H1 (cell line): ENCODE results near the gene IL36B. TPM values are rescaled to one million over a fixed set of nuclear protein-coding genes. Genes with fewer than 3 reads are reported as not detected.

Experiments used
- CTCF ChIA-PET: fragments of 300-600 bp; sonication (Branson Sonifier 250); formaldehyde crosslinking; loops from one replicate; lab custom pipeline; 2021; ENCODE audit not compliant: partially characterized antibody; lab: Charles Lee
- POLR2A ChIA-PET: fragments of 300-600 bp; sonication (Branson Sonifier 250); formaldehyde crosslinking; loops from one replicate; lab custom pipeline; 2021; ENCODE audit warnings: inconsistent platforms; ENCODE audit not compliant: partially characterized antibody; lab: Charles Lee
- DNase-seq, 2 experiments: peaks; one replicate each; pipeline versions ENCODE4 v3.0.0 to v3.0.0-alpha.2; 2010 to 2022; ENCODE audit warnings: low spot score in 2 of 2, low read depth in 1 of 2, mixed read lengths in 1 of 2
- FAIRE-seq: peaks from 2 replicates; lab custom pipeline; 2011; peaks lifted over from hg19 to GRCh38; lab: Jason Lieb, UNC
- H2AFZ ChIP-seq: 2 replicates; pipeline ENCODE4 v1.8.1; 2012; ENCODE audit warnings: low read length, inconsistent platforms
- H2AK5ac ChIP-seq: 2 replicates; pipeline ENCODE4 v1.6.1; 2013; ENCODE audit warnings: low read depth, low read length
- H2BK120ac ChIP-seq: replicated peaks from 2 replicates; pipeline ENCODE3; 2013; ENCODE audit warnings: low read depth, low read length, inconsistent platforms
- H2BK12ac ChIP-seq: 2 replicates; pipeline ENCODE4 v1.6.1; 2013; ENCODE audit warnings: low read depth, low read length
- H2BK15ac ChIP-seq: 2 replicates; pipeline ENCODE4 v1.6.1; 2013; ENCODE audit warnings: low read length
- H2BK20ac ChIP-seq: 2 replicates; pipeline ENCODE4 v1.6.1; 2013; ENCODE audit warnings: low read length
- H2BK5ac ChIP-seq: 2 replicates; pipeline ENCODE4 v1.6.1; 2013; ENCODE audit warnings: low read depth, low read length
- H3K14ac ChIP-seq: 2 replicates; pipeline ENCODE4 v1.6.1; 2013; ENCODE audit warnings: inconsistent platforms; ENCODE audit not compliant: insufficient read length
- H3K18ac ChIP-seq: 2 replicates; pipeline ENCODE4 v1.6.1; 2013; ENCODE audit warnings: low read length; ENCODE audit errors: extremely low read depth
- H3K23ac ChIP-seq: 2 replicates; pipeline ENCODE4 v1.6.1; 2013; ENCODE audit warnings: inconsistent platforms; ENCODE audit not compliant: insufficient read length
- H3K23me2 ChIP-seq: 2 replicates; pipeline ENCODE4 v1.6.1; 2013; ENCODE audit warnings: low read depth, low read length
- H3K27ac ChIP-seq: 2 replicates; pipeline ENCODE4 v1.6.1; 2011; ENCODE audit warnings: low read depth, low read length, inconsistent platforms
- H3K27me3 ChIP-seq, 4 experiments: replicated peaks in 1 of 4; 1 replicate in 1 of 4; 2 replicates in 3 of 4; pipeline versions ENCODE4 v1.6.1 to v1.8.1; 2011 to 2013; ENCODE audit warnings: low read length in 3 of 4, mild to moderate bottlenecking in 3 of 4, inconsistent platforms in 2 of 4, mixed read lengths in 2 of 4, moderate library complexity in 1 of 4; ENCODE audit not compliant: control insufficient read depth in 3 of 4, insufficient read depth in 3 of 4; ENCODE audit errors: extremely low read depth in 1 of 4
- H3K36me3 ChIP-seq, 4 experiments: 2 replicates each; pipeline versions ENCODE4 v1.6.1 to v1.8.1; 2011 to 2013; ENCODE audit warnings: mild to moderate bottlenecking in 4 of 4, low read length in 3 of 4, moderate library complexity in 2 of 4, control low read depth in 1 of 4, inconsistent platforms in 1 of 4; ENCODE audit not compliant: insufficient read depth in 4 of 4, control insufficient read depth in 2 of 4
- H3K4ac ChIP-seq: replicated peaks from 2 replicates; pipeline ENCODE3; 2013; ENCODE audit warnings: low read length, low read depth, mixed read lengths, inconsistent platforms; ENCODE audit not compliant: insufficient read length
- H3K4me1 ChIP-seq, 4 experiments: replicated peaks in 1 of 4; 1 replicate in 1 of 4; 2 replicates in 3 of 4; pipeline versions ENCODE4 v1.6.1 to v1.8.1; 2011 to 2013; ENCODE audit warnings: low read length in 3 of 4, inconsistent platforms in 2 of 4, mixed read lengths in 1 of 4; ENCODE audit not compliant: insufficient read depth in 4 of 4, control insufficient read depth in 3 of 4
- H3K4me2 ChIP-seq, 2 experiments: 2 replicates each; pipeline versions ENCODE4 v1.6.1 to v1.8.1; 2011 to 2013; ENCODE audit warnings: low read depth in 2 of 2, low read length in 2 of 2, control low read depth in 1 of 2, inconsistent platforms in 1 of 2, mild to moderate bottlenecking in 1 of 2; ENCODE audit not compliant: insufficient read depth in 1 of 2
- H3K4me3 ChIP-seq, 4 experiments: fragments of 200-600, 300-600 bp in 1 of 4; sonication (generic), shearing (Covaris generic), sonication (Bioruptor Twin) in 1 of 4; 2 replicates each; pipeline versions ENCODE4 v1.5.1 to v1.8.1; 2011 to 2016; ENCODE audit warnings: low read length in 4 of 4, low read depth in 3 of 4, control low read depth in 2 of 4, inconsistent platforms in 2 of 4, mild to moderate bottlenecking in 2 of 4, mixed read lengths in 1 of 4, moderate library complexity in 1 of 4; ENCODE audit not compliant: insufficient read depth in 2 of 4; ENCODE audit errors: extremely low read depth in 1 of 4
- H3K56ac ChIP-seq: replicated peaks from 2 replicates; pipeline ENCODE3; 2013; ENCODE audit warnings: low read depth, mild to moderate bottlenecking, mixed read lengths, low read length, inconsistent platforms; ENCODE audit not compliant: insufficient read length
- H3K79me1 ChIP-seq: 2 replicates; pipeline ENCODE4 v1.6.1; 2013; ENCODE audit warnings: low read depth, low read length, control low read depth
- H3K79me2 ChIP-seq, 2 experiments: 2 replicates each; pipeline versions ENCODE4 v1.6.1 to v1.8.1; 2012 to 2013; ENCODE audit warnings: low read length in 2 of 2, mild to moderate bottlenecking in 2 of 2, inconsistent platforms in 1 of 2; ENCODE audit not compliant: insufficient read depth in 2 of 2, control insufficient read depth in 1 of 2
- H3K9ac ChIP-seq, 4 experiments: replicated peaks in 1 of 4; 1 replicate in 1 of 4; 2 replicates in 3 of 4; pipeline versions ENCODE4 v1.6.1 to v1.8.1; 2011 to 2013; ENCODE audit warnings: low read depth in 3 of 4, low read length in 3 of 4, control low read depth in 2 of 4, mild to moderate bottlenecking in 2 of 4, moderate library complexity in 2 of 4, inconsistent platforms in 1 of 4; ENCODE audit errors: extremely low read depth in 1 of 4
- H3K9me3 ChIP-seq, 2 experiments: 2 replicates each; pipeline versions ENCODE4 v1.6.1 to v1.8.1; 2012 to 2013; ENCODE audit warnings: mild to moderate bottlenecking in 2 of 2, moderate library complexity in 2 of 2, control low read depth in 1 of 2, inconsistent platforms in 1 of 2, low read depth in 1 of 2, low read length in 1 of 2, mixed read lengths in 1 of 2; ENCODE audit not compliant: insufficient read depth in 2 of 2
- H4K20me1 ChIP-seq, 2 experiments: replicated peaks in 1 of 2; 2 replicates each; pipeline versions ENCODE3 to v1.8.1; 2011 to 2013; ENCODE audit warnings: inconsistent platforms in 2 of 2, low read length in 2 of 2, mild to moderate bottlenecking in 1 of 2; ENCODE audit not compliant: insufficient read depth in 2 of 2, control insufficient read depth in 1 of 2
- H4K5ac ChIP-seq: 2 replicates; pipeline ENCODE4 v1.6.1; 2013; ENCODE audit warnings: low read length, low read depth, mixed read lengths, inconsistent platforms; ENCODE audit not compliant: insufficient read length
- H4K8ac ChIP-seq: 2 replicates; pipeline ENCODE4 v1.8.0; 2013; ENCODE audit warnings: mild to moderate bottlenecking, moderate library complexity, low read length, inconsistent platforms; ENCODE audit not compliant: insufficient read depth; ENCODE audit errors: extremely low read depth
- H4K91ac ChIP-seq: replicated peaks from 2 replicates; pipeline ENCODE3; 2013; ENCODE audit warnings: low read length, mixed read lengths, inconsistent platforms; ENCODE audit not compliant: insufficient read length
- CHD1 ChIP-seq: IDR thresholded peaks from 2 replicates; pipeline ENCODE4 v1.6.1; 2012; ENCODE audit warnings: low read depth, low read length, improper control_type of control experiment
- GTF2F1 ChIP-seq: IDR thresholded peaks from 2 replicates; pipeline ENCODE4 v1.6.1; 2012; ENCODE audit warnings: low read depth, low read length, improper control_type of control experiment, borderline replicate concordance
- NRF1 ChIP-seq: IDR thresholded peaks from 2 replicates; pipeline ENCODE4 v1.6.1; 2011; ENCODE audit warnings: mild to moderate bottlenecking, low read depth, low read length, improper control_type of control experiment
- RAD21 ChIP-seq, 2 experiments: IDR thresholded peaks in 1 of 2; conservative IDR thresholded peaks in 1 of 2; 2 replicates each; pipeline ENCODE4 v1.6.1; 2011; ENCODE audit warnings: low read depth in 2 of 2, low read length in 2 of 2, improper control_type of control experiment in 1 of 2, inconsistent platforms in 1 of 2, mild to moderate bottlenecking in 1 of 2, moderate library complexity in 1 of 2
- TAF7 ChIP-seq: optimal IDR thresholded peaks from 2 replicates; pipeline ENCODE3; 2011; ENCODE audit warnings: low read depth, mild to moderate bottlenecking, inconsistent platforms, low read length, moderate library complexity, borderline replicate concordance
- YY1 ChIP-seq: IDR thresholded peaks from 2 replicates; pipeline ENCODE4 v1.6.1; 2011; ENCODE audit warnings: low read depth, mild to moderate bottlenecking, low read length
- polyA plus RNA-seq, 7 experiments: library from polyadenylated mRNA; depleted of rRNA in 3 of 7; stranded (reverse) in 5 of 7; unstranded in 2 of 7; fragments of >200 nt in 5 of 7; fragments of 200-250 nt in 2 of 7; gene quantifications; 1 replicate in 5 of 7; 2 replicates in 1 of 7; 4 replicates in 1 of 7; pipeline versions ENCODE4 v1.2.1 to v1.2.3, GENCODE V29; 2011 to 2013; ENCODE audit warnings: missing spikeins in 2 of 7, mixed read lengths in 2 of 7
- total RNA-seq: library from RNA; stranded (reverse); fragmentation: NEBNext Ultra II Directional; extraction: Animal tissue kit (Norgen Biotek cat#: 25700); gene quantifications from 2 replicates; pipeline ENCODE4 v1.2.1, GENCODE V29; 2021
- TF ChIP-seq, protein P1 (sequence below): IDR thresholded peaks from 2 replicates; pipeline ENCODE4 v1.6.1; 2012; ENCODE audit warnings: low read length, inconsistent platforms
- TF ChIP-seq, protein P2 (sequence below), 3 experiments: IDR thresholded peaks; 1 replicate in 2 of 3; 2 replicates in 1 of 3; pipeline versions ENCODE4 v1.5.1 to v1.6.1; 2011; ENCODE audit warnings: low read length in 3 of 3, mild to moderate bottlenecking in 3 of 3, inconsistent platforms in 2 of 3, low read depth in 1 of 3, moderate library complexity in 1 of 3; ENCODE audit not compliant: insufficient read depth in 1 of 3; ENCODE audit errors: control extremely low read depth in 1 of 3
- TF ChIP-seq, protein P3 (sequence below): IDR thresholded peaks from 2 replicates; pipeline ENCODE4 v1.6.1; 2011; ENCODE audit warnings: low read length, improper control_type of control experiment

Gene IL36B
- total and polyA plus RNA-seq, 2 of the 8 experiments (the other 6 are each of a cell fraction or from before 2014, with no cell fraction given): not detected

DNA sequence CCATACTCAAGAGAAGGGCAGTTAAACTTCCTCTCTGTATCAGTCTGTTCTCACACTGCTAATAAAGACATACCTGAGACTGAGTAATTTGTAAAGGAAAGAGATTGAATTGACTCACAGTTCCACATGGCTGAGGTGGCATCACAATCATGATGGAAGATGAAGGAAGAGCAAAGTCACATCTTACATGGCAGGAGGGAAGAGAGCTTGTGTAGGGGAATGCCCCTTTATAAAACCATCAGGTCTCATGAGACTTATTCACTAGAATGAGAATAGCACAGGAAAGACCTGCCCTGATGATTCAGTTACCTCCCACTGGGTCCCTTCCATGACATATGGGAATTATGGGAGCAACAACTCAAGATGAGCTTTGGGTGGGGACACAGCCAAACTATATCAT lies 1.4 kb upstream of the IL36B start:
- no peak overlapping the region for H3K18ac ChIP-seq
- no peak overlapping the region for H2BK5ac ChIP-seq
- no peak overlapping the region for H3K4ac ChIP-seq
- no peaks in the 10 kb centered on the region for H3K79me2 ChIP-seq
- no peak overlapping the region for H2AFZ ChIP-seq
- no peak overlapping the region for H2BK15ac ChIP-seq
- H2BK12ac ChIP-seq: no peak overlapping the region
- H2BK20ac ChIP-seq: no peak overlapping the region
- no peak overlapping the region for H3K9ac ChIP-seq
- no peak overlapping the region for H2BK120ac ChIP-seq
- no peak overlapping the region for H3K27ac ChIP-seq
- no peak overlapping the region for H3K23ac ChIP-seq
- DNase-seq (no peak), FAIRE-seq (no peak)
- no peak overlapping the region for H3K56ac ChIP-seq
- H3K14ac ChIP-seq: no peak overlapping the region
- no peak overlapping the region for H3K4me3 ChIP-seq
- H4K20me1 ChIP-seq: no peaks in the 10 kb centered on the region
- peaks cover 23 to 34% of the 10 kb centered on the region in 2 experiments for H3K9me3 ChIP-seq
- no peak overlapping the region for H4K5ac ChIP-seq
- CTCF ChIA-PET: interaction anchor here (0.8 kb wide), 1 partner anchor 26 kb away, joined by 3 read pairs; no protein-coding TSS in a partner anchor
- H3K79me1 ChIP-seq: no peaks in the 10 kb centered on the region
- H4K8ac ChIP-seq: no peak overlapping the region
- H2AK5ac ChIP-seq: no peak overlapping the region
- POLR2A ChIA-PET: no interaction called here
- H3K27me3 ChIP-seq: no peaks in the 10 kb centered on the region
- H3K4me2 ChIP-seq: no peak overlapping the region
- H3K23me2 ChIP-seq: no peaks in the 10 kb centered on the region; the same call in 1 of the 2 replicates
- H3K4me1 ChIP-seq: no peaks in the 10 kb centered on the region
- H4K91ac ChIP-seq: no peak overlapping the region
- no peaks in the 10 kb centered on the region for H3K36me3 ChIP-seq
- TF ChIP-seq CHD1 (no peak), GTF2F1 (no peak), RAD21 (IDR thresholded peaks at IDR 0.05 in 1 of 2, conservative IDR thresholded peaks at IDR 0.05 in 1 of 2; ENCODE audit: low read depth in 2 of 2, low read length in 2 of 2) (no peak), NRF1 (no peak), YY1 (no peak), TAF7 (no peak)
- TF ChIP-seq, protein P1, sequence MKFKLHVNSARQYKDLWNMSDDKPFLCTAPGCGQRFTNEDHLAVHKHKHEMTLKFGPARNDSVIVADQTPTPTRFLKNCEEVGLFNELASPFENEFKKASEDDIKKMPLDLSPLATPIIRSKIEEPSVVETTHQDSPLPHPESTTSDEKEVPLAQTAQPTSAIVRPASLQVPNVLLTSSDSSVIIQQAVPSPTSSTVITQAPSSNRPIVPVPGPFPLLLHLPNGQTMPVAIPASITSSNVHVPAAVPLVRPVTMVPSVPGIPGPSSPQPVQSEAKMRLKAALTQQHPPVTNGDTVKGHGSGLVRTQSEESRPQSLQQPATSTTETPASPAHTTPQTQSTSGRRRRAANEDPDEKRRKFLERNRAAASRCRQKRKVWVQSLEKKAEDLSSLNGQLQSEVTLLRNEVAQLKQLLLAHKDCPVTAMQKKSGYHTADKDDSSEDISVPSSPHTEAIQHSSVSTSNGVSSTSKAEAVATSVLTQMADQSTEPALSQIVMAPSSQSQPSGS: no peak
- TF ChIP-seq, protein P2, sequence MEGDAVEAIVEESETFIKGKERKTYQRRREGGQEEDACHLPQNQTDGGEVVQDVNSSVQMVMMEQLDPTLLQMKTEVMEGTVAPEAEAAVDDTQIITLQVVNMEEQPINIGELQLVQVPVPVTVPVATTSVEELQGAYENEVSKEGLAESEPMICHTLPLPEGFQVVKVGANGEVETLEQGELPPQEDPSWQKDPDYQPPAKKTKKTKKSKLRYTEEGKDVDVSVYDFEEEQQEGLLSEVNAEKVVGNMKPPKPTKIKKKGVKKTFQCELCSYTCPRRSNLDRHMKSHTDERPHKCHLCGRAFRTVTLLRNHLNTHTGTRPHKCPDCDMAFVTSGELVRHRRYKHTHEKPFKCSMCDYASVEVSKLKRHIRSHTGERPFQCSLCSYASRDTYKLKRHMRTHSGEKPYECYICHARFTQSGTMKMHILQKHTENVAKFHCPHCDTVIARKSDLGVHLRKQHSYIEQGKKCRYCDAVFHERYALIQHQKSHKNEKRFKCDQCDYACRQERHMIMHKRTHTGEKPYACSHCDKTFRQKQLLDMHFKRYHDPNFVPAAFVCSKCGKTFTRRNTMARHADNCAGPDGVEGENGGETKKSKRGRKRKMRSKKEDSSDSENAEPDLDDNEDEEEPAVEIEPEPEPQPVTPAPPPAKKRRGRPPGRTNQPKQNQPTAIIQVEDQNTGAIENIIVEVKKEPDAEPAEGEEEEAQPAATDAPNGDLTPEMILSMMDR (IDR thresholded peaks at IDR 0.05; ENCODE audit: control extremely low read depth in 1 of 3, insufficient read depth in 1 of 3, low read depth in 1 of 3, low read length in 3 of 3): no peak
- TF ChIP-seq, protein P3, sequence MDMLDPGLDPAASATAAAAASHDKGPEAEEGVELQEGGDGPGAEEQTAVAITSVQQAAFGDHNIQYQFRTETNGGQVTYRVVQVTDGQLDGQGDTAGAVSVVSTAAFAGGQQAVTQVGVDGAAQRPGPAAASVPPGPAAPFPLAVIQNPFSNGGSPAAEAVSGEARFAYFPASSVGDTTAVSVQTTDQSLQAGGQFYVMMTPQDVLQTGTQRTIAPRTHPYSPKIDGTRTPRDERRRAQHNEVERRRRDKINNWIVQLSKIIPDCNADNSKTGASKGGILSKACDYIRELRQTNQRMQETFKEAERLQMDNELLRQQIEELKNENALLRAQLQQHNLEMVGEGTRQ: no peak
